ENCODE data around the gene ART3. TPM values are rescaled to one million over a fixed set of nuclear protein-coding genes. Genes with fewer than 3 reads are reported as not detected.

Gene ART3
- total and polyA plus RNA-seq, 2 donors (not counting 1 experiment from before 2014, with no cell fraction given): not detected

- H3K27ac Mint-ChIP-seq: no peak overlapping the region
- no peak overlapping the region for H3K4me3 Mint-ChIP-seq
- Histone ChIP-seq H3K9me3 (ENCODE audit: control extremely low read depth in 1 of 3, control insufficient read depth in 2 of 3, insufficient read depth in 1 of 3, low read length in 2 of 3) (no peaks in the 10 kb centered on the region), H3K4me3 (ENCODE audit: control extremely low read depth in 1 of 5, extremely low read depth in 1 of 5, insufficient read depth in 1 of 5, low read depth in 2 of 5, low read length in 4 of 5) (no peak overlapping the region), H3K4me1 (ENCODE audit: control insufficient read depth in 2 of 2, insufficient read depth in 2 of 2, low read length in 2 of 2) (no peaks in the 10 kb centered on the region), H3K79me2 (ENCODE audit: control insufficient read depth, insufficient read depth, low read length) (no peaks in the 10 kb centered on the region), H3K36me3 (replicated peaks in 1 of 2; ENCODE audit: control extremely low read depth in 1 of 2, control insufficient read depth in 1 of 2, extremely low read depth in 1 of 2, insufficient read depth in 2 of 2, low read length in 1 of 2) (peaks cover 0 to 3% of the 10 kb centered on the region in 2 experiments), H3K4me2 (replicated peaks; ENCODE audit: low read depth, low read length, poor library complexity, severe bottlenecking) (no peak overlapping the region), H4K20me1 (ENCODE audit: control insufficient read depth, insufficient read depth, low read length, poor library complexity, severe bottlenecking) (no peaks in the 10 kb centered on the region), H3K9ac (ENCODE audit: low read length) (no peak overlapping the region), H3K27me3 (replicated peaks in 1 of 4; ENCODE audit: control extremely low read depth in 1 of 4, control insufficient read depth in 3 of 4, insufficient read depth in 4 of 4, low read length in 3 of 4) (no peaks in the 10 kb centered on the region), H3K27ac (ENCODE audit: low read length in 2 of 2) (no peak overlapping the region), H2AFZ (ENCODE audit: insufficient read depth, low read depth, low read length, poor library complexity, severe bottlenecking) (no peak overlapping the region)
- ATAC-seq (ENCODE audit: low read depth) (no peak), DNase-seq (no peak)
- intact Hi-C loops (cut with micrococcal nuclease): no loop called here
- H3K27me3 Mint-ChIP-seq: no peaks in the 10 kb centered on the region
- POLR2A ChIA-PET: no interaction called here
- H3K4me1 Mint-ChIP-seq: no peaks in the 10 kb centered on the region
- H3K9me3 Mint-ChIP-seq (ENCODE audit: insufficient read depth): no peaks in the 10 kb centered on the region
- WGBS (ENCODE audit: insufficient coverage): no CpG with 5 or more reads among the region's 5 CpGs
- TF ChIP-seq, protein P1, sequence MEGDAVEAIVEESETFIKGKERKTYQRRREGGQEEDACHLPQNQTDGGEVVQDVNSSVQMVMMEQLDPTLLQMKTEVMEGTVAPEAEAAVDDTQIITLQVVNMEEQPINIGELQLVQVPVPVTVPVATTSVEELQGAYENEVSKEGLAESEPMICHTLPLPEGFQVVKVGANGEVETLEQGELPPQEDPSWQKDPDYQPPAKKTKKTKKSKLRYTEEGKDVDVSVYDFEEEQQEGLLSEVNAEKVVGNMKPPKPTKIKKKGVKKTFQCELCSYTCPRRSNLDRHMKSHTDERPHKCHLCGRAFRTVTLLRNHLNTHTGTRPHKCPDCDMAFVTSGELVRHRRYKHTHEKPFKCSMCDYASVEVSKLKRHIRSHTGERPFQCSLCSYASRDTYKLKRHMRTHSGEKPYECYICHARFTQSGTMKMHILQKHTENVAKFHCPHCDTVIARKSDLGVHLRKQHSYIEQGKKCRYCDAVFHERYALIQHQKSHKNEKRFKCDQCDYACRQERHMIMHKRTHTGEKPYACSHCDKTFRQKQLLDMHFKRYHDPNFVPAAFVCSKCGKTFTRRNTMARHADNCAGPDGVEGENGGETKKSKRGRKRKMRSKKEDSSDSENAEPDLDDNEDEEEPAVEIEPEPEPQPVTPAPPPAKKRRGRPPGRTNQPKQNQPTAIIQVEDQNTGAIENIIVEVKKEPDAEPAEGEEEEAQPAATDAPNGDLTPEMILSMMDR (IDR thresholded peaks at IDR 0.05): no peak
- no peak for TF ChIP-seq EZH2 (IDR thresholded peaks at IDR 0.05; ENCODE audit: borderline replicate concordance, insufficient read depth, low read depth, low read length, poor library complexity, severe bottlenecking)
- CTCF ChIA-PET: interaction anchor here (1.7 kb wide), 1 partner anchor 9 kb away, joined by 6 read pairs; no protein-coding TSS in a partner anchor
These were observed 34.1 kb downstream of the ART3 start for GRCh38 chr4:76108467-76109181.

- no peaks in the 10 kb centered on the region for H3K4me1 ChIP-seq (ENCODE audit: control insufficient read depth in 2 of 2, insufficient read depth in 2 of 2, low read length in 2 of 2)
- TF ChIP-seq, protein P1 (IDR thresholded peaks at IDR 0.05): no peak
- TF ChIP-seq EZH2 (IDR thresholded peaks at IDR 0.05; ENCODE audit: borderline replicate concordance, insufficient read depth, low read depth, low read length, poor library complexity, severe bottlenecking): no peak
- Mint-ChIP-seq H3K4me3 (no peak overlapping the region), H3K27ac (no peak overlapping the region), H3K4me1 (no peaks in the 10 kb centered on the region), H3K27me3 (no peaks in the 10 kb centered on the region), H3K9me3 (ENCODE audit: insufficient read depth) (peaks cover 7% of the 10 kb centered on the region)
- H3K4me2 ChIP-seq (replicated peaks; ENCODE audit: low read depth, low read length, poor library complexity, severe bottlenecking): no peak overlapping the region
- no peak for DNase-seq
- no peak overlapping the region for H3K4me3 ChIP-seq (ENCODE audit: control extremely low read depth in 1 of 5, extremely low read depth in 1 of 5, insufficient read depth in 1 of 5, low read depth in 2 of 5, low read length in 4 of 5)
- intact Hi-C loops (cut with micrococcal nuclease): no loop called here
- H3K79me2 ChIP-seq (ENCODE audit: control insufficient read depth, insufficient read depth, low read length): no peaks in the 10 kb centered on the region
- no peak overlapping the region for H2AFZ ChIP-seq (ENCODE audit: insufficient read depth, low read depth, low read length, poor library complexity, severe bottlenecking)
- H3K27me3 ChIP-seq (replicated peaks in 1 of 4; ENCODE audit: control extremely low read depth in 1 of 4, control insufficient read depth in 3 of 4, insufficient read depth in 4 of 4, low read length in 3 of 4): no peaks in the 10 kb centered on the region
- no peak overlapping the region for H3K27ac ChIP-seq (ENCODE audit: low read length in 2 of 2)
- ATAC-seq (ENCODE audit: low read depth): no peak
- H3K9ac ChIP-seq (ENCODE audit: low read length): no peak overlapping the region
- ChIA-PET CTCF (no interaction called here), POLR2A (no interaction called here)
- peaks cover 2 to 49% of the 10 kb centered on the region in 2 experiments for H3K36me3 ChIP-seq (replicated peaks in 1 of 2; ENCODE audit: control extremely low read depth in 1 of 2, control insufficient read depth in 1 of 2, extremely low read depth in 1 of 2, insufficient read depth in 2 of 2, low read length in 1 of 2)
- no CpG with 5 or more reads among the region's 1 CpG for WGBS (ENCODE audit: insufficient coverage)
- no peaks in the 10 kb centered on the region for H3K9me3 ChIP-seq (ENCODE audit: control extremely low read depth in 1 of 3, control insufficient read depth in 2 of 3, insufficient read depth in 1 of 3, low read length in 2 of 3)
- H4K20me1 ChIP-seq (ENCODE audit: control insufficient read depth, insufficient read depth, low read length, poor library complexity, severe bottlenecking): no peaks in the 10 kb centered on the region
These were observed 42.3 kb downstream of the ART3 start for GRCh38 chr4:76116821-76117220.
